ENCODE results near the gene WFIKKN1.

DNA sequence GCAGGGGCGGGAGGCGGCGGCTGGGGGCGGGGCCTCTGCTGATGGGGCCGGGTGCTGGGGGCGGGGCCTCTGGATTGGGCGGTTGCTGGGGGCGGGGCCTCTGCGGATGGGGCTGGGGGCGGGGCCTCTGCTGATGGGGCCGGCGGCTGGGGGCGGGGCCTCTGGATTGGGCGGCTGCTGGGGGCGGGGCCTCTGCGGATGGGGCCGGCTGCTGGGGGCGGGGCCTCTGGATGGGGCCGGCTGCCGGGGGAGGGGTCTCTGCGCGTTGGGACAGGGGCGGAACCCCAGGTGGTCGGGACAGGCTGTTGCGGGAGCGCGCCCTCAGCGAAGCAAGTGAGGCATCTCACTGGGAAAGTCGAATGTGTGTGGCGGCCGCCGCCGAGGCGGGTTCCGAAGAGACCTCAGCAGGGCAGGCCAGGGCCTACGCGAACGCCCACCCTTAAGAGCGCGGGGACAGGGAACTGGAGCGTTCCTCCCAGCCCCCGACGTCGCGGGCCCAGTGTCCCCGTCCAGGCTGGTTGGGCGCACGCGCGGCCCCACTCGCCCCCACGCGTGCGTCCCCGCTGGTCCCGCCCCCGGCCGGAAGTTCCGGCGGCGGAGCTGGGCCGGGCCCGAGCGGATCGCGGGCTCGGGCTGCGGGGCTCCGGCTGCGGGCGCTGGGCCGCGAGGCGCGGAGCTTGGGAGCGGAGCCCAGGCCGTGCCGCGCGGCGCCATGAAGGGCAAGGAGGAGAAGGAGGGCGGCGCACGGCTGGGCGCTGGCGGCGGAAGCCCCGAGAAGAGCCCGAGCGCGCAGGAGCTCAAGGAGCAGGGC, 49.2 kb downstream of the WFIKKN1 start, which contains the start of gene STUB1:
- TF ChIP-seq POLR2A (IDR thresholded peaks at IDR 0.05): peak in 2 of 3 donors; percentile 24 to 40
- TF ChIP-seq, protein P1, sequence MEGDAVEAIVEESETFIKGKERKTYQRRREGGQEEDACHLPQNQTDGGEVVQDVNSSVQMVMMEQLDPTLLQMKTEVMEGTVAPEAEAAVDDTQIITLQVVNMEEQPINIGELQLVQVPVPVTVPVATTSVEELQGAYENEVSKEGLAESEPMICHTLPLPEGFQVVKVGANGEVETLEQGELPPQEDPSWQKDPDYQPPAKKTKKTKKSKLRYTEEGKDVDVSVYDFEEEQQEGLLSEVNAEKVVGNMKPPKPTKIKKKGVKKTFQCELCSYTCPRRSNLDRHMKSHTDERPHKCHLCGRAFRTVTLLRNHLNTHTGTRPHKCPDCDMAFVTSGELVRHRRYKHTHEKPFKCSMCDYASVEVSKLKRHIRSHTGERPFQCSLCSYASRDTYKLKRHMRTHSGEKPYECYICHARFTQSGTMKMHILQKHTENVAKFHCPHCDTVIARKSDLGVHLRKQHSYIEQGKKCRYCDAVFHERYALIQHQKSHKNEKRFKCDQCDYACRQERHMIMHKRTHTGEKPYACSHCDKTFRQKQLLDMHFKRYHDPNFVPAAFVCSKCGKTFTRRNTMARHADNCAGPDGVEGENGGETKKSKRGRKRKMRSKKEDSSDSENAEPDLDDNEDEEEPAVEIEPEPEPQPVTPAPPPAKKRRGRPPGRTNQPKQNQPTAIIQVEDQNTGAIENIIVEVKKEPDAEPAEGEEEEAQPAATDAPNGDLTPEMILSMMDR (IDR thresholded peaks at IDR 0.05 in 8 of 11, conservative IDR thresholded peaks at IDR 0.05 in 3 of 11): no peak

All from spleen (tissue), 7 donors.